HepG2 (cell line): ENCODE data around the gene PHLPP2. TPM values are rescaled to one million over a fixed set of nuclear protein-coding genes. Genes with fewer than 3 reads are reported as not detected.
A peak's percentile ranks its signal among the peaks of the same experiment; 100 is the strongest.

Source experiments
- CSRNP1 ChIP-seq: sonication (generic); formaldehyde crosslinking; IDR thresholded peaks from 2 replicates; pipeline ENCODE4 v1.8.1; 2023; ENCODE audit warnings: mild to moderate bottlenecking, missing genetic modification reagents
- DPF2 ChIP-seq: sonication (generic); formaldehyde crosslinking; IDR thresholded peaks from 2 replicates; pipeline ENCODE4 v1.4.0; 2020; ENCODE audit warnings: mild to moderate bottlenecking, low read depth, missing genetic modification reagents, borderline replicate concordance
- FOSL2 ChIP-seq: sonication (generic); formaldehyde crosslinking; IDR thresholded peaks from 2 replicates; pipeline ENCODE4 v1.4.0; 2020; ENCODE audit warnings: missing genetic modification reagents
- FOXK1 ChIP-seq: sonication (generic); formaldehyde crosslinking; IDR thresholded peaks from 2 replicates; pipeline ENCODE4 v1.4.0; 2020; ENCODE audit warnings: low read depth, missing genetic modification reagents, borderline replicate concordance
- GATAD2A ChIP-seq: IDR thresholded peaks from 2 replicates; pipeline ENCODE4 v1.6.1; 2016
- HOXA3 ChIP-seq: sonication (generic); formaldehyde crosslinking; IDR thresholded peaks from 2 replicates; pipeline ENCODE4 v1.5.0; 2020; ENCODE audit warnings: missing genetic modification reagents
- HOXD1 ChIP-seq: sonication (generic); formaldehyde crosslinking; IDR thresholded peaks from 2 replicates; pipeline ENCODE4 v1.5.0; 2020; ENCODE audit warnings: missing genetic modification reagents
- IRX3 ChIP-seq: sonication (generic); formaldehyde crosslinking; IDR thresholded peaks from 2 replicates; pipeline ENCODE4 v1.8.1; 2023; ENCODE audit warnings: mild to moderate bottlenecking, low read depth, missing genetic modification reagents, borderline replicate concordance
- KDM1A ChIP-seq: IDR thresholded peaks from 2 replicates; pipeline ENCODE4 v1.6.1; 2016; ENCODE audit warnings: missing compliant biosample characterization
- KDM6A ChIP-seq: IDR thresholded peaks from 2 replicates; pipeline ENCODE4 v1.6.1; 2016; ENCODE audit warnings: low read depth
- KLF16 ChIP-seq, 2 experiments: sonication (generic) in 1 of 2; formaldehyde crosslinking in 1 of 2; IDR thresholded peaks; 2 replicates each; pipeline versions ENCODE4 v1.6.1 to v1.8.0; 2016 to 2023; ENCODE audit warnings: missing genetic modification reagents in 2 of 2, missing compliant biosample characterization in 1 of 2
- MIXL1 ChIP-seq: IDR thresholded peaks from 2 replicates; pipeline ENCODE4 v1.6.1; 2016
- NCOA2 ChIP-seq: sonication (generic); formaldehyde crosslinking; IDR thresholded peaks from 2 replicates; pipeline ENCODE4 v1.8.0; 2022; ENCODE audit warnings: inconsistent platforms
- NR2F2 ChIP-seq: IDR thresholded peaks from 2 replicates; pipeline ENCODE4 v1.6.1; 2012; ENCODE audit warnings: low read depth, inconsistent platforms, borderline replicate concordance
- RARA ChIP-seq: IDR thresholded peaks from 2 replicates; pipeline ENCODE4 v1.6.1; 2016; ENCODE audit warnings: missing genetic modification reagents, missing compliant biosample characterization
- RBAK ChIP-seq: sonication (generic); formaldehyde crosslinking; IDR thresholded peaks from 2 replicates; pipeline ENCODE4 v1.5.1; 2020; ENCODE audit warnings: mild to moderate bottlenecking, missing genetic modification reagents
- RCOR2 ChIP-seq: IDR thresholded peaks from 2 replicates; pipeline ENCODE4 v1.6.1; 2016; ENCODE audit warnings: missing biosample characterization, missing genetic modification reagents
- REPIN1 ChIP-seq: sonication (generic); formaldehyde crosslinking; IDR thresholded peaks from 2 replicates; pipeline ENCODE4 v1.8.0; 2022; ENCODE audit warnings: missing genetic modification reagents, low read depth, mild to moderate bottlenecking, borderline replicate concordance
- SAP130 ChIP-seq: IDR thresholded peaks from 2 replicates; pipeline ENCODE4 v1.6.1; 2016; ENCODE audit warnings: low read depth
- SP5 ChIP-seq: IDR thresholded peaks from 2 replicates; pipeline ENCODE4 v1.6.1; 2016; ENCODE audit warnings: low read depth, borderline replicate concordance
- TCF7 ChIP-seq: sonication (generic); IDR thresholded peaks from 2 replicates; pipeline ENCODE4 v1.6.1; 2016; ENCODE audit warnings: antibody characterized with exemption, low read depth
- ZBTB46 ChIP-seq: sonication (generic); formaldehyde crosslinking; IDR thresholded peaks from 2 replicates; pipeline ENCODE4 v1.4.0; 2020; ENCODE audit warnings: mild to moderate bottlenecking, missing genetic modification reagents, borderline replicate concordance
- ZNF326 ChIP-seq: sonication (generic); formaldehyde crosslinking; IDR thresholded peaks from 2 replicates; pipeline ENCODE4 v1.4.0; 2020; ENCODE audit warnings: missing genetic modification reagents, borderline replicate concordance
- ZNF33A ChIP-seq: sonication (generic); formaldehyde crosslinking; IDR thresholded peaks from 2 replicates; pipeline ENCODE4 v1.5.1; 2020; ENCODE audit warnings: missing genetic modification reagents, mild to moderate bottlenecking, moderate library complexity, borderline replicate concordance
- ZNF460 ChIP-seq: sonication (generic); formaldehyde crosslinking; IDR thresholded peaks from 2 replicates; pipeline ENCODE4 v1.5.1; 2020; ENCODE audit warnings: missing genetic modification reagents, mild to moderate bottlenecking, borderline replicate concordance
- ZNF570 ChIP-seq: sonication (generic); formaldehyde crosslinking; IDR thresholded peaks from 2 replicates; pipeline ENCODE4 v1.4.0; 2020; ENCODE audit warnings: mild to moderate bottlenecking, missing genetic modification reagents, borderline replicate concordance
- ZNF749 ChIP-seq: sonication (generic); formaldehyde crosslinking; IDR thresholded peaks from 2 replicates; pipeline ENCODE4 v1.8.0; 2022; ENCODE audit warnings: mild to moderate bottlenecking, missing genetic modification reagents, moderate library complexity, borderline replicate concordance
- ZNF773 ChIP-seq: sonication (generic); formaldehyde crosslinking; IDR thresholded peaks from 2 replicates; pipeline ENCODE4 v1.4.0; 2020; ENCODE audit warnings: missing genetic modification reagents, borderline replicate concordance
- ZSCAN31 ChIP-seq: sonication (generic); formaldehyde crosslinking; IDR thresholded peaks from 2 replicates; pipeline ENCODE4 v1.5.0; 2020; ENCODE audit warnings: low read depth, mild to moderate bottlenecking, missing genetic modification reagents
- polyA plus RNA-seq, 8 experiments: library from polyadenylated mRNA; depleted of rRNA in 3 of 8; stranded (reverse) in 7 of 8; unstranded in 1 of 8; fragments of >200 nt; fragmentation: Illumina TruSeq in 4 of 8; extraction: Trizol in 4 of 8; gene quantifications; 2 replicates each; pipeline versions ENCODE4 v1.2.1 to v1.2.3, GENCODE V29; 2011 to 2016; ENCODE audit warnings: low read depth in 4 of 8, missing spikeins in 1 of 8, mixed read lengths in 1 of 8; ENCODE audit not compliant: insufficient read depth in 1 of 8
- total RNA-seq, 5 experiments: library from RNA; depleted of rRNA; stranded (reverse); fragments of >200 nt; fragmentation: Illumina TruSeq; extraction: Trizol; gene quantifications; 2 replicates each; pipeline ENCODE4 v1.2.3, GENCODE V29; 2016; ENCODE audit warnings: low read depth in 1 of 5
- TF ChIP-seq, protein P1 (sequence below): sonication (generic); formaldehyde crosslinking; IDR thresholded peaks from 2 replicates; pipeline ENCODE4 v1.5.0; 2020; ENCODE audit warnings: missing genetic modification reagents

Gene PHLPP2
- total and polyA plus RNA-seq, 2 of the 13 experiments (the other 11 are each of a cell fraction or from before 2014, with no cell fraction given): 8.9 TPM

DNA sequence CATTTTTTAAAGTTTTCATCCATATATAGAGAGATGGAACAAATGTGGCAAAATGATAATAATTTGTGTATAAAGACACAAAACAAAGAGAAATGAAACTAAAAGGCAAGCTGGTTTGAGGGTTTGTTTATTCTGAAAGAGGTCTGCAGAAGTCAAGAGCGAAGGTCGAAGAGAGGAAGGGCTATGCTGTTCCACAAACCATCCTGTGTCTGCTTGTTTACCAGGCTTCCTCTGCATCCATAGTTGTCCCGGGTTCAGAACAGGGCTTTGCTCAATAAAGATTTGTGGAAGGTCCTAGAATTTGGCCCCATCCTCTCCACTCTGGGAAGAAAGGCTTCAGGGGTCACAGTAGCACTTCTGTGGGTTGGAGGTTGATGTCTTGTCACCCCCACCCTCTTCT is 100.9 kb downstream of the PHLPP2 start (continued):
- TF ChIP-seq FOXK1 (CRISPR knock-in tag): peak; percentile 64; the same call in 1 of the 2 replicates
- TF ChIP-seq IRX3 (CRISPR knock-in tag): no peak
- TF ChIP-seq HOXA3 (CRISPR knock-in tag): peak; percentile 26; the same call in 1 of the 2 replicates
- TF ChIP-seq SP5: no peak
- TF ChIP-seq DPF2 (CRISPR knock-in tag): peak; percentile 54; the same call in 1 of the 2 replicates
- 0 out of 2 replicates have a peak, but pooled peaks have one; percentile 30 for TF ChIP-seq NCOA2 (CRISPR knock-in tag)
- TF ChIP-seq ZNF773 (CRISPR knock-in tag): no peak
- no peak for TF ChIP-seq ZNF33A (CRISPR knock-in tag)
- TF ChIP-seq REPIN1 (CRISPR knock-in tag): peak; percentile 52; the same call in 1 of the 2 replicates
- peak; percentile 30; the same call in 1 of the 2 replicates for TF ChIP-seq NR2F2
- TF ChIP-seq ZBTB46: no peak
- no peak for TF ChIP-seq HOXD1 (CRISPR knock-in tag)
- no peak for TF ChIP-seq FOSL2
- TF ChIP-seq ZNF570: no peak
- peak; percentile 64 for TF ChIP-seq RARA (CRISPR knock-in tag)
- no peak for TF ChIP-seq RBAK (CRISPR knock-in tag)
- TF ChIP-seq ZNF326 (CRISPR knock-in tag): no peak
- TF ChIP-seq CSRNP1 (CRISPR knock-in tag): 0 out of 2 replicates have a peak, but pooled peaks have one; percentile 34
- peak; percentile 67; the same call in 1 of the 2 replicates for TF ChIP-seq MIXL1 (CRISPR knock-in tag)
- TF ChIP-seq ZNF460 (CRISPR knock-in tag): no peak
- TF ChIP-seq SAP130 (CRISPR knock-in tag): peak; percentile 65
- peak; percentile 71 for TF ChIP-seq RCOR2
- TF ChIP-seq, protein P1, sequence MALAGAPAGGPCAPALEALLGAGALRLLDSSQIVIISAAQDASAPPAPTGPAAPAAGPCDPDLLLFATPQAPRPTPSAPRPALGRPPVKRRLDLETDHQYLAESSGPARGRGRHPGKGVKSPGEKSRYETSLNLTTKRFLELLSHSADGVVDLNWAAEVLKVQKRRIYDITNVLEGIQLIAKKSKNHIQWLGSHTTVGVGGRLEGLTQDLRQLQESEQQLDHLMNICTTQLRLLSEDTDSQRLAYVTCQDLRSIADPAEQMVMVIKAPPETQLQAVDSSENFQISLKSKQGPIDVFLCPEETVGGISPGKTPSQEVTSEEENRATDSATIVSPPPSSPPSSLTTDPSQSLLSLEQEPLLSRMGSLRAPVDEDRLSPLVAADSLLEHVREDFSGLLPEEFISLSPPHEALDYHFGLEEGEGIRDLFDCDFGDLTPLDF (CRISPR knock-in tag): no peak
- TF ChIP-seq GATAD2A (CRISPR knock-in tag): peak; percentile 44
- TF ChIP-seq ZNF749: no peak
- TF ChIP-seq TCF7: no peak
- peak; percentile 43; the same call in 1 of the 2 replicates for TF ChIP-seq KDM6A (CRISPR knock-in tag)
- no peak for TF ChIP-seq ZSCAN31
- no peak for TF ChIP-seq KDM1A (CRISPR knock-in tag)
- TF ChIP-seq KLF16 (CRISPR knock-in tag; IDR thresholded peaks at IDR 0.05): no peak
